GM12892 (cell line): ENCODE measurements around the gene ABCF2.

Source experiments
- DNase-seq: peaks from one replicate; pipeline ENCODE4 v3.0.0; 2011; ENCODE audit not compliant: insufficient read length
- FAIRE-seq: peaks from 2 replicates; lab custom pipeline; 2011; peaks lifted over from hg19 to GRCh38; lab: Jason Lieb, UNC
- POLR2A ChIP-seq: IDR thresholded peaks from 2 replicates; pipeline ENCODE4 v1.6.1; 2011; ENCODE audit warnings: low read depth, low read length, control low read depth
- POLR2AphosphoS5 ChIP-seq: IDR thresholded peaks from 2 replicates; pipeline ENCODE4 v1.6.1; 2011; ENCODE audit warnings: low read depth, low read length, control low read depth
- TAF1 ChIP-seq: IDR thresholded peaks from 2 replicates; pipeline ENCODE4 v1.6.1; 2011; ENCODE audit warnings: low read depth, mild to moderate bottlenecking, control low read depth, low read length, borderline replicate concordance

Gene ABCF2

DNA sequence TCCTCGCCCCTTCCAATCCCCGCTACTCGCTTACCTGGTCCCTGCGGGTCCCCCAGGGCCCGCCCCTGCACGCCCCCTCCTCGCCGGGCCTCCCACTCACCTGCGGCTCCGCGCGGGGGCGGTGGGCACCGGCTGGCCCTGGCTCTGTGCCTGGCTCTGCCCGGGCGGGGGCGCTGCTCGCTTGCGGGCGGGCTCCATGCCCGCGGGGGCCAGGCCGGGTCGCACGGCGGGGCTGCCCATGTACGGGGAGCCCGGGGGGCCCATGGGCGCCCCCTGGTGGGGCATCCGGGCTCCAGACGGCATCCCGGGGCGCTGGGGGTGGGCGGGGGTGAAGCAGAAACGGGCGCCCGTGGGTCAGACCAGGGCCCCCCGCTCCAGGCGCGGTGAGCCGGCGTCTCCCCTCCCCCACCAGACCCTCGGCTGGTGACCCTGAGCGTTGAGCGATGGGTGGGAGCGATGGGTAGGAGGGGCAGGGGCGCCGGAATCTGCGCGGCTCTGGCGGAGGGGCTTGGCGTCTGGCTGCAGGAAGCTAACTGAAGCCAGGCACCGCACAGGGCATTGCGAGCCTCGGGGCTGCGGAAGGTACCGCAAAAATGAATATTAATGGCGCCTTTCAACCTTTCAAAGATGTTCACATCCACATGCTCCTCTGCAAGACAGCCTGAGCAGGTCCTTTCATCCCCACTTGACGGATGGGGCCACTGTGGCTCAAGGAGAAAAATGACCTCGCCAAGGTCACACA is 18.5 kb upstream of the ABCF2 start:
- TF ChIP-seq TAF1 (no peak), POLR2AphosphoS5 (no peak), POLR2A (no peak)
- FAIRE-seq (no peak), DNase-seq (peak; percentile 85)

DNA sequence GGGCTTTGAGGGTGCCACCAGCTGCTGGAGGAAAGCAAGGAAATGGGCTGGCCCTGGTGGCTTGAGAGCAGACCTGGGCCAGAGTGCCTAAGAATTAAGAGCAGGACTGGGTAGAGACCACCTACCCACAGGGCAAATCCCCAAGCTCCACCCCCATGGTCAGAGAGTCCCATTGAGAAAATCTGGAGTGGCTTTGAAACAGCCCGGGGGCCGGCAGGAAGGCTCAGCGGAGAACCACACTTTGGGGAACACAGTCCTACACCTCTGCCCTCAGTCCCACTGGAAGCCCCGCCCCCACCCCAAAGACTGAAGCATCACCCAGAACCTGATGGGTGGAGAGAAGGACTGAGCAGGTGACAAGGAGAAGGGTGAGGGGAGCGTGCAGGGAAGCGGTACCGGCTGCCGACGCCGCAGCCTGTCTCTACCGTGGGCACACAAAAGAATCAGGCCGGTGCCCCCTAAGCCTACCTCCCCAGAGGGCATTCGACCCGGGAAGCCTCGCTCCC is 17.9 kb upstream of the ABCF2 start:
- no peak for DNase-seq
- TF ChIP-seq TAF1 (no peak), POLR2A (no peak), POLR2AphosphoS5 (no peak)
- FAIRE-seq: no peak

DNA sequence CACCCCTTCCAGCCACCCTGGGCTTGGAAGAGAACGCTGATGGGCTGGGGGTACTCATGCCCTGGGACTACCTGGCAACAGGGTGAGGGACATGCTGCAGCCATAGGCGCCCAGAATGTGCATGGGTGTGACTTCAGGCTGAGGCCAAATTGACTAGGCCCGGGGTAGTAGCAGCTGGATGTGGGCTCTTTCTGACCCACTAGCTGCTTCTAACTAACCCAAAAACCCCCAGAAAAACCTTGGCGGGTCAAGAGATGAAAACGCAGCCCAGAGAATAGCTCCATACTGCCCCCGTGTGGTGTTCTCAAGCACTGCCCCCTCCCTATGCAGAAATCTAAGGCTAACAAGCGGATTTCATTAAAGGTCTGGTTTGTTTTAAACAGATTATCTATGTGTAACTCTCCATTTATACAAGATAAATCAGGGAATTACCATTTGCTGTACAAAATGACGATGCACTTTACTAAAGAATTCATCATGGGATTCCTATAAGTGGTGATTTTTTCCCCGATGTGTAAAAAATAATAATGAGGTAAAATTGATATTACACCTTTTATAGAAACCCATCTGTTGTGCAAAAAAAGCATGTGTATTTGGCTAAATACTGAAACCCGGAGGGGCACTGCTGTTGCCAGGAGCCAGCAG is 17.3 kb upstream of the ABCF2 start:
- no peak for TF ChIP-seq POLR2A
- TF ChIP-seq TAF1: no peak
- TF ChIP-seq POLR2AphosphoS5: no peak
- DNase-seq (no peak), FAIRE-seq (peak; percentile 65)

DNA sequence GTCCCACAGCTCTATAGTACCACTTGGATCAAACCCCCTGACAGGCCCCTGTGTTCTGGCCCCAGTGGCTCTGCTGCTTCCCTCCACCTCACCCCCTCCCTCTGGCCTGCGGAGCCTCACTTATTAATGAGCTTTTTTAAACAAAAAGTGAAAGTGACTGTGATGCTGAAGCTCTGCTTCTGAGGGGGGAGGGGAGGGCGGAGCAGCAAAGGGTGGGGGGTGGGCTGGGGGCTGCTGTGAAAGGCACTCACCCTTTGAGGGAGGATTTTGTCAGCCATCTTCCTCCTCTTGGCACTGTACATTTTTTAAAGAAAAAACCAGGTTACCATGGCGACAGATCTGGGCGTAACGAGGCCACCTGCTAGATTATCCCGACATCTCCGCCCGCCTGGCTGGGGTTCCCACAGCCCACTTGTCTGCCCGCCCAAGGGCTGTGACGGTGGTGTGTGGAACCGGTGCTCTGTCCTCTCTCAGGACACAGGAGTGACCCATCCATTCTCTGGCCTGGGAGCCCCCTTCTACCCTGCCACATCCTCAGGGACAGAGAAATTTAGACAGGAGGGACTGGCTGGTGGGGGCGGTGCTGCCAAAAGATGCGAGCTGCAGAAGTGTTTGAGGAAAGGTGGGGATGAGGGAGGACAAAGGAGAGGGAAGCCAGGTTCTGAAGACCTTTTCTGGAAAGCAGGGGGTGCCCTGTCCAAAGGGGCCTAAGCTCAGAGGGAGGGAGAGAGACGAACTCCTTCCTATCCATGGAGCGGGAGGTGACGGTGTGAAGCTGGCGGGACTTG is 16.6 kb upstream of the ABCF2 start:
- DNase-seq: no peak
- TF ChIP-seq TAF1 (no peak), POLR2A (no peak), POLR2AphosphoS5 (no peak)
- FAIRE-seq: peak; percentile 70

DNA sequence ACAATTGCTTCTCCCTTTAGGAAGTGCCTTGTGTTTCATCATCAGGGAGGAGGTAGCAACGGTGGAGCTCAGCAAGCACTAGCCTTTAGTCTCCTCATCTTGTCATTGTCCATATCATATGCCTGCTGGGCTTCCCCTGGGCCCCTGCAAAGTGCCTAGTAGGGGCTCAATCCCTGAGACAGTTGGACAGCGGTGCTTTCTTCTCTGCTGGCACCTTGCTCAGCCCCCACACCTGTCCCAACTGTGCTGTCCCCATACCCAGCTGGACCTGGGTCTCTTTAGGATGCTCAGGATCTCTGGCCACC is 16.0 kb upstream of the ABCF2 start:
- TF ChIP-seq TAF1 (no peak), POLR2AphosphoS5 (no peak)
- no peak for DNase-seq
- no peak for FAIRE-seq

DNA sequence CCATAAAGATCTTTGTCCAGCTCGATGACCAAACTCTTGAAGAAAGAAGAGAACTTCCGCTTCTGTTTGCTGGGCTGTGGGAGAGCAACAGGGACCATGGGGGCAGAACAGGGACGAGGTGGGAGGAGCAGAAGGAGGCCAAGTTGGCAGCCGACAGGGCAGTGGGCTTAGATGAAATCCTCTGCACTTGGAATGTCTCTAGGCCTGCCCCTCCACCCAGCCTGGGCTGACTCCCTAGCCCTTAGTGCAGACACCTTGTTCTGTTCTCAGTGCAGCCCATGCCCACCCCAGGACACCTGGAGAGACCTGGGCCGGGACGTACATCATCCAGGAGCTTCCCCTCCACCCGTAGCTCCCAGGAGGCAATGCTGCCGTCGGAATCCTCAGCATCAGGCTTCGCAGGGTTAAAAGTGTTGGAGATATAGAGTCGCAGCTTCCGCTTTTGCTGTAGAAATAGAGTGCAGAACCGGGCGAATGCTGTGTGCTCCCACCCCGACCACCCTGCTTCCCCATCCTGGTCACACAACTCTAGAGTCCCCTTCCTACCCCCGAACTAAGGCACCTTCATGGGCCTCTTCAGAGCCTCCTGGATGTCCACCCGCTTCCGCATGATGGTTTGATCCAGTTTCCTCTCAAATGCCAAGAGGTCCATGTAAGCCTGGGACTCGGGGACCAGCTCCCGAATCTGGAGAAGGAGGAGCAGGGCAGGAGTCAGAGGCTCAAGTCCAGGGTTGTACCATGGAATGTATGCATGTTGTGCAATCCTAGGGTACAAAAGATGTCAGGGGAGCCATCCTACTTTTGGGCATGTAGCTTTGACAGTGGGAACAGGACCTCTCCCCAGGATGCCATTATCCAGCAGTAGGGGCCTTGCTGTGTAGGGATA is 15.4 kb upstream of the ABCF2 start:
- no peak for TF ChIP-seq POLR2AphosphoS5
- no peak; the same call in 1 of the 2 replicates for TF ChIP-seq POLR2A
- TF ChIP-seq TAF1: no peak
- DNase-seq (no peak), FAIRE-seq (no peak)

DNA sequence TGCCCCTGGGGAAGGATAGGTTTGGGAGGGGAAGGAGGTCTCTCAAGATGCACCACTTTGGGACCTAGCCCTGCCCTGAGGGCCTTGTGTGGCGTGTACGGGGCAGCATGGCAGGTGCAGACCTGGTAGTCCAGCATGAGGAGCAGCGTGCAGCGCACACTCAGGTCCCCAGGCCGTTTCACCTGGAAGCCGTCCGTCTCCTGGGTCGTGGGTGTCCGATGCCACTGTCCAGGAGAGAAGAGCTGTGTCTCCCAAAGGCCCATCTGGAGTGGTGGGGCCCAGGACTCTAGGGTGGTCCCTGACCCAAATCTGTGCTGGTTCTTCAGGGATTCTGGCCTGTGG is 14.7 kb upstream of the ABCF2 start:
- no peak for FAIRE-seq
- no peak for DNase-seq
- TF ChIP-seq TAF1: no peak

DNA sequence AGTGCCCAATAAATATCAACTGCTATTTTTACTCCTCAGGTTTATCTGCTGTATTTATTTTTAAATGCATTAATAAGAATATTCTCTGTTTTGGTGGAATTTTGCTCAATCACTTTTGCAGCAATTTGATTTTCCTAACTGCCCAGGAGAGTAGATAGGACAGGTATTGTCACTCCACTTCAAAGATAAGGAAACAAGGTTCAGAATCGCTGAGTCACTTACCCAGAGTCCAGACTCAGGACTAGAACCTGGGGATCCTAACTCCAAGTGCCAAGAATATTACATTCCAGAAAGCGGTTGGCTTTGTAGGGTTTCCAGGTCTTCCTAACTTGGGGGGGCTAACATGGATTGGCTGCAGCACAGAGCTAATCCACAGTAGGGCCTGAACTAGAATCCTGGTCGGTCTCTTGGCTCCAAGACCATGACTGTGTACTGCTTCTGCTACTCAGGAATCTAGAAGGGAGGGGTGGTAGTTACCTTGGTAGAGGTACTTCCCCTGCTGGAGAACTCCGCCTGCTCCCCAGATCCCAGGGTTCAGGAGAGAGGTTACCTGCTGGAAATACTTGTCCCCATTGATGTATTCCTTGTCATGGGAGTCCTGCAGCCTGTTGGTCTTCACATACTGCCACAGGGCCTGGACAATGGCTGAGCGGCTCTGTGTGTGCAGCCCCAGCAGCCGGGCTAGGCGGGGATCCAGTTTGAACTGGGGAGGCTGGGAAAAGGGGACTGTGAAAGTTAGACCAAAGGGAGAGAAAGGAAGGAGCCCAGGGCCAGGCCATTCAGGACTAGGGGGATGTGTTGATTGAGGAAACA is 14.1 kb upstream of the ABCF2 start:
- DNase-seq (no peak), FAIRE-seq (no peak)
- no peak for TF ChIP-seq TAF1
- no peak for TF ChIP-seq POLR2A
- TF ChIP-seq POLR2AphosphoS5: no peak

DNA sequence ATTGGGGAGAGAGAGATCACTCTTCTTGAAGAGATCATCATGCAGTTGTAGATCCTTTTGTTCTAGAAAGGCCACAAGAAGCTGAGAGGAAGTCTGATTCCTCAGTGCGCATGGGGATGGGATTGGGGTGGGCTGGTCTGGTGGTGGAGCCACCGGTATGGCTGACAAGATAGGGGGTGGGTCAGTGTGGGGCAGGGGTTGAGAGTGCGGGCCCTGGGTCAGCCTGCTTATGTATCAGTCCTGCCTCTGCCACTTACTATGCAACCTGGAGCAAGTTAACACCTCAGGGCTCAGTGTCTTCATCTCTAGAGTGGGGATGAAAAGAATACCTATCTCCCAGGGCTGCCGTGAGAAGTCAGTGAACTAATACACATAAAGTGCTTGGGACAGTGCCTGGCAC is 13.5 kb upstream of the ABCF2 start:
- TF ChIP-seq POLR2A (no peak), POLR2AphosphoS5 (no peak), TAF1 (no peak)
- DNase-seq: no peak
- FAIRE-seq: no peak

DNA sequence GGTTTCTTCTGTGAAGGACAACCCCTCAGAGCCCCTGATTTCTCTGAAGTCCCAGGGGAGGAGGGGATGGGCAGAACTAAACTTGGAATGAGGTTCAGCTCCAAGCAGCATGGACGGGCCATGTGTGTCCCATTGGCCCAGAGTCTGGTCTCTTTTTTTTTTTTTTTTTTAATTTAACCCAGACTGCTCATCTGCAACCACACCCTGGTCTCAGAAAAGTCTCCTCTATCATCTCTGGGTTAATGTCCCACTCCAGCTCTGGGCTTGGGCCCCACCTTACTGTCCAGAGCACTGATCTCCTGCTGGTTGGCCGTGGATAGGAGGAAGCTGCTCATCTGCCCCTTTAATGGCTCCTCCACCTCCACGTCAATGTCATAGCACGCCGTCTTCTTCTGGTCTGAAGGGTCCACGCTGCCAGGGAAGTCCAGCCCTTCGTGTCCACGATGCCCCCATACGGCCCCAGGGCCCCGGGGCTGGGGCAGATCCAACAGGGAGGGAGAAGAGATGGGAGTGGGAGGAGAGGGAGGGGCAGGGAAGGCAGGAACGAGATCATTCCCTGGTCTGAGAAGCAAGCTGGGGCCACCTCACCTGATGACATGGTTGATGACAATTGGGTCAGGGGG is 12.9 kb upstream of the ABCF2 start:
- no peak for DNase-seq
- no peak for TF ChIP-seq POLR2AphosphoS5
- TF ChIP-seq TAF1: no peak
- no peak for TF ChIP-seq POLR2A
- FAIRE-seq: no peak
